Breast epithelium (tissue), 4 donors: Measurements from ENCODE around the gene SIN3A. TPM values are rescaled to one million over a fixed set of nuclear protein-coding genes. Genes with fewer than 3 reads are reported as not detected.
"Not testable (repeated sequence)": the region's sequence is repeated elsewhere in the genome, so short reads cannot be mapped to it uniquely, and the experiment has no call there.

Source experiments
- DNase-seq, 2 donors: peaks; one replicate each; pipeline ENCODE4 v3.0.0-alpha.2; 2019; ENCODE audit warnings: low spot score in 2 of 2
- H3K27ac ChIP-seq, 2 donors: fragments of 200-600 bp; sonication (generic) in 1 of 2; one replicate each; pipeline ENCODE4 v1.5.1; 2016 to 2019; ENCODE audit warnings: mild to moderate bottlenecking in 1 of 2
- H3K27me3 ChIP-seq, 2 donors: fragments of 200-600 bp; sonication (generic) in 1 of 2; one replicate each; pipeline versions ENCODE4 v1.5.1 to v1.6.0; 2017 to 2019; ENCODE audit warnings: control low read depth in 1 of 2, mild to moderate bottlenecking in 1 of 2
- H3K36me3 ChIP-seq: fragments of 200-600 bp; one replicate; pipeline ENCODE4 v1.5.1; 2019
- H3K4me1 ChIP-seq, 2 donors: fragments of 200-600 bp; sonication (generic); one replicate each; pipeline ENCODE4 v1.5.1; 2016 to 2019; ENCODE audit warnings: control low read depth in 1 of 2
- H3K4me3 ChIP-seq, 3 donors: fragments of 200-600 bp; sonication (generic); 1 replicate in 2 of 3; 2 replicates in 1 of 3; pipeline ENCODE4 v1.5.1; 2016 to 2019; ENCODE audit warnings: mild to moderate bottlenecking in 3 of 3, moderate library complexity in 2 of 3
- H3K9me3 ChIP-seq, 2 donors: fragments of 200-600 bp; sonication (generic) in 1 of 2; one replicate each; pipeline ENCODE4 v1.5.1; 2016 to 2019; ENCODE audit warnings: control low read depth in 1 of 2
- POLR2A ChIP-seq: fragments of 450-650 bp; IDR thresholded peaks from one replicate; pipeline ENCODE4 v1.6.1; 2016; ENCODE audit warnings: antibody characterized with exemption, mild to moderate bottlenecking, moderate library complexity
- POLR2AphosphoS5 ChIP-seq, 3 donors: sonication (generic); formaldehyde crosslinking; IDR thresholded peaks; one replicate each; pipeline ENCODE4 v1.6.1; 2017; ENCODE audit warnings: antibody characterized with exemption in 3 of 3
- intact Hi-C: fragments of 100-400 bp; cut with DNase I; formaldehyde crosslinking; loops from one replicate; pipeline ENCODE4 v1.15.1; 2023; ENCODE audit warnings: low total_unique reads
- total RNA-seq, 3 donors: library from RNA; depleted of rRNA; stranded (reverse); fragments of >200 nt; gene quantifications; one replicate each; pipeline ENCODE4 v1.1.0, GENCODE V29; 2016
- TF ChIP-seq, protein P1 (sequence below), 3 donors: fragments of 450-650 bp; IDR thresholded peaks; one replicate each; pipeline ENCODE4 v1.5.1; 2016 to 2017; ENCODE audit warnings: antibody characterized with exemption in 3 of 3, mild to moderate bottlenecking in 3 of 3, moderate library complexity in 3 of 3

Gene SIN3A
- total RNA-seq, 3 donors from 2014 or later, result 40.2 to 66.9 (median 49.5) TPM

GRCh38 chr15:75338661-75339240 is 112.7 kb downstream of the SIN3A start:
- intact Hi-C loops, result no loop called here
- no peak for DNase-seq
- TF ChIP-seq, protein P1, sequence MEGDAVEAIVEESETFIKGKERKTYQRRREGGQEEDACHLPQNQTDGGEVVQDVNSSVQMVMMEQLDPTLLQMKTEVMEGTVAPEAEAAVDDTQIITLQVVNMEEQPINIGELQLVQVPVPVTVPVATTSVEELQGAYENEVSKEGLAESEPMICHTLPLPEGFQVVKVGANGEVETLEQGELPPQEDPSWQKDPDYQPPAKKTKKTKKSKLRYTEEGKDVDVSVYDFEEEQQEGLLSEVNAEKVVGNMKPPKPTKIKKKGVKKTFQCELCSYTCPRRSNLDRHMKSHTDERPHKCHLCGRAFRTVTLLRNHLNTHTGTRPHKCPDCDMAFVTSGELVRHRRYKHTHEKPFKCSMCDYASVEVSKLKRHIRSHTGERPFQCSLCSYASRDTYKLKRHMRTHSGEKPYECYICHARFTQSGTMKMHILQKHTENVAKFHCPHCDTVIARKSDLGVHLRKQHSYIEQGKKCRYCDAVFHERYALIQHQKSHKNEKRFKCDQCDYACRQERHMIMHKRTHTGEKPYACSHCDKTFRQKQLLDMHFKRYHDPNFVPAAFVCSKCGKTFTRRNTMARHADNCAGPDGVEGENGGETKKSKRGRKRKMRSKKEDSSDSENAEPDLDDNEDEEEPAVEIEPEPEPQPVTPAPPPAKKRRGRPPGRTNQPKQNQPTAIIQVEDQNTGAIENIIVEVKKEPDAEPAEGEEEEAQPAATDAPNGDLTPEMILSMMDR (IDR thresholded peaks at IDR 0.05), result no peak
- TF ChIP-seq POLR2AphosphoS5 (IDR thresholded peaks at IDR 0.05) (no peak), POLR2A (no peak)
- H3K9me3 ChIP-seq, result no peaks in the 10 kb centered on the region
- H3K27me3 ChIP-seq, result no peaks in the 10 kb centered on the region
- H3K36me3 ChIP-seq, result no peaks in the 10 kb centered on the region
- H3K27ac ChIP-seq, result no peak overlapping the region
- H3K4me1 ChIP-seq, result no peaks in the 10 kb centered on the region
- no peak overlapping the region for H3K4me3 ChIP-seq

DNA sequence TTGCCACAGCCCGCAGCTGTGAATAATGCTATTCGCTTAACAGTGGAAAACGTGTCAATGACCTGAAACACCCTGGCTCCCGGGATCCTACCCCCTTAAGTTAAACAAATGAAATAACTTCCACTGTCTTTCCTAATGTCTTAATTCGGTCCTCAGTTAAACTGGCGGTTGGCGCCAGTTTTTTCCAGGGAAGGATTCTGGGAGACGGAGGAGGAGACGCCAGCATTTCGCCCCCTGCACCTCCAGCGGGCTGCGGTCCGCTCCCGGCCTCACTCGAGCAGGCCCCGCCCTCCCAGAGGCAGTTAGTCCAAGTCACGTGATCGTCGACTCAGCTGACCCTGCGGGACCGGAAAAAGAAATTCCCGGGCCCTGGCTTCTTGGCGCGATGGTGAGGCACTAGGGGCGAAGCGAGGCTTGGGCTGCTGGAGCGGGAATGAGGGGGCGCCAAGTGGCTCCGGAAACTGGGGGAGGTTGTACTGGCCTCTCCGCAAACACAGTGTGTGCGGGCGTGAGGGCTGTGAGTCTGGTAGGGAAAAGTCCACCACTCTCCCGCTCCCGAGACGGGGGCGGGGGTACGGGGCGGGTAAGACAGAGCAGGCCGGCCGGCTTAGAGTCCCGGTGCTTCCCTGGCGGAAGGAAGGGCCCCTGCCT is 115.7 kb downstream of the SIN3A start, which contains the start of gene COMMD4:
COMMD4 (plus strand) TSS at position 359 of the 651 bp plus-strand sequence; CDS start at position 386, 27 bp downstream.
- no peaks in the 10 kb centered on the region for H3K4me1 ChIP-seq
- H3K4me3 ChIP-seq, result peak within 1 kb of the TSS; percentile 66 to 80 (median 74)
- intact Hi-C loops, result no loop called here
- DNase-seq, result peak; percentile 94 to 98
- no peaks in the 10 kb centered on the region for H3K9me3 ChIP-seq
- peak; percentile 81 to 88 (median 86) for TF ChIP-seq POLR2AphosphoS5 (IDR thresholded peaks at IDR 0.05)
- no peak for TF ChIP-seq POLR2A
- no peaks in the 10 kb centered on the region for H3K27me3 ChIP-seq
- peak within 1 kb of the TSS; percentile 73 to 82 for H3K27ac ChIP-seq
- no peaks in the 10 kb centered on the region for H3K36me3 ChIP-seq

DNA sequence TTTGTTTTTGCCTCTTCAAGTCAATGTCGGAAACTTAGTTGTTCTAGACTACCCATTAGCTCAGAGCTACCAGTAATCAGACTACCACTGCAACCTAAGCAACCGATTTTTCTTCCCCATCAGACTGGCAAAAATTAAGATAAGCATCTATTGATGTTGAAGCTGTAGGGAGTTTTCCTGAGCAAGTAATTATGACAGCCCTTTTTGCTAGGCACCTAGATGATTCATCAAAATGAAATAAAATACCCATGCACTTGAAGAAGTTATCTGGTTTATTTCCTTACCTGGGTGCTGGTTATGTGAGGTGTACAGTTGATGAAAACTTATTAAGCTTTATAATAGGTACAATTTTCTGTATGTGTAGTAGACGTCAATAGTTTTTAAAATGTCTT is 116.2 kb downstream of the SIN3A start:
- H3K36me3 ChIP-seq, result no peaks in the 10 kb centered on the region
- H3K27me3 ChIP-seq, result no peaks in the 10 kb centered on the region
- H3K27ac ChIP-seq, result peak overlapping the region in 1 of 2 donors; percentile 73
- intact Hi-C loops, result no loop called here
- no peaks in the 10 kb centered on the region for H3K4me1 ChIP-seq
- TF ChIP-seq, protein P1 (IDR thresholded peaks at IDR 0.05), result no peak
- TF ChIP-seq POLR2A (no peak), POLR2AphosphoS5 (IDR thresholded peaks at IDR 0.05) (no peak)
- DNase-seq, result no peak
- H3K4me3 ChIP-seq, result peak overlapping the region; percentile 66 to 80 (median 74)
- no peaks in the 10 kb centered on the region for H3K9me3 ChIP-seq

DNA sequence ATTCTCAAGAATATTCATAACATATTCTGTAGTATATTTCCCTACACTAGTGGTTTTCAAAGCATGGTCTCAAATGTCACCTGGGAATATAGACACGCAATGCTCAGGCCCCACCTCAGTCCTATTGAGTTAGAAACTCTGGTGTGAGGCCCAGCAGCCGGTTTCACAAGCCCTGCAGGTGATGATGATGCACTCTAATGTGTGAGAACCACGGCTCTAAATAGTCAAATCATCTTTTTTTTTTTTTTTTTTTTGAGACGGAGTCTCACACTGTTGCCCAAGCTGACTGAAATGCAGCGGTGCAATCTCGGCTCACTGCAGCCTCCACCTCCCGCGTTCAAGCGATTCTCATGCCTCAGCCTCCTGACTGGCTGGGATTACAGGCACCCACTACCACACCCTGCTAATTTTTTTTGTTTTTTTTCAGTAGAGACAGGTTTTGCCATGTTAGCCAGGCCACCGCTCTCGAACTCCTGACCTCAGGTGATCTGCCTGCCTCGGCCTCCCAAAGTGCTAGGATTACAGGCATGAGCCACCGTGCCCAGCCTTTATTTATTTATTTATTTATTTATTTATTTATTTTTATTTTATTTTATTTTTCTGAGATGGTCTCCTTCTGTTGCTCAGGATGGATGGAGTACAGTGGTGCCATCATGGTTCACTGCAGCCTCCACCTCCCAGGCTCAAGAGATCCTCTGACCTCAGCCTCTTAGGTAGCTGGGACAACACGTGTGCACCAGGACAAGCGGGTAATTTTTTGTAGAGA is 117.7 kb downstream of the SIN3A start:
- H3K36me3 ChIP-seq, H3K9me3 ChIP-seq, H3K4me1 ChIP-seq, intact Hi-C loops, DNase-seq, H3K27me3 ChIP-seq, H3K4me3 ChIP-seq, H3K27ac ChIP-seq: not testable (repeated sequence)

- H3K4me1 ChIP-seq, intact Hi-C loops, H3K27me3 ChIP-seq, H3K36me3 ChIP-seq, DNase-seq, H3K27ac ChIP-seq, H3K4me3 ChIP-seq, H3K9me3 ChIP-seq: not testable (repeated sequence)
These were observed 119.4 kb downstream of the SIN3A start for GRCh38 chr15:75332093-75332492.

DNA sequence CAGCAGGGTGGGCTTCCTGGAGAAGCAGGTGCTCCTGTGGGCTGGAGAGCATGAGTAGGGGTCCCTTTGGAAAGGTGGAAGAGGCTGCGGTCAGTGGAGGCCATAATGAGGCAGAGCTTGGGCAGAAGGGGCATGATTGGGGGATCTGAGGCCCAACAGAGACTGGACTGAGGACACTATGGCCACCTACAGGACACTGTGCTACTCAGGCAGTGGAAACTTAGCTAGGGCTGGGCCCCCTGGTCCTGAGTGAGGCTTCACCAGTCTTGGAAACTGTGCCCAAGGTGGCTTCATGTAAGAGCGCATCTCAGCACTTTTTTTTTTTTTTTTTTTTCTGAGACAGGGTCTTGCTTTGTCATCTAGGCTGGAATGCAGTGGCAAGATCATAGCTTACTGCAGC is 121.9 kb downstream of the SIN3A start:
- Histone ChIP-seq H3K27ac (no peak overlapping the region), H3K9me3 (no peaks in the 10 kb centered on the region), H3K4me1 (no peaks in the 10 kb centered on the region), H3K4me3 (no peak overlapping the region), H3K27me3 (no peaks in the 10 kb centered on the region), H3K36me3 (no peaks in the 10 kb centered on the region)
- DNase-seq, result no peak
- TF ChIP-seq POLR2A, result no peak
- no peak for TF ChIP-seq POLR2AphosphoS5 (IDR thresholded peaks at IDR 0.05)
- TF ChIP-seq, protein P1 (IDR thresholded peaks at IDR 0.05), result no peak
- intact Hi-C loops, result no loop called here
